Mesothelial cell of epicardium (in vitro differentiated cells): Measurements from ENCODE around the gene ABHD13. TPM values are rescaled to one million over a fixed set of nuclear protein-coding genes. Genes with fewer than 3 reads are reported as not detected.

ENCODE experiments used
- DNase-seq, 2 experiments: peaks; one replicate each; pipeline ENCODE4 v3.0.0; 2021; ENCODE audit warnings: low spot score in 2 of 2; ENCODE audit not compliant: unreplicated experiment in 2 of 2
- H3K27ac Mint-ChIP-seq: 2 replicates; pipeline ENCODE4 v1.8.0; 2021; ENCODE audit warnings: mixed read lengths
- H3K27me3 Mint-ChIP-seq: 2 replicates; pipeline ENCODE4 v1.8.0; 2021; ENCODE audit warnings: low read depth, mixed read lengths
- H3K36me3 Mint-ChIP-seq: 2 replicates; pipeline ENCODE4 v1.8.0; 2021; ENCODE audit warnings: mixed read lengths
- H3K4me1 Mint-ChIP-seq: 2 replicates; pipeline ENCODE4 v1.8.0; 2021; ENCODE audit warnings: mixed read lengths
- H3K4me3 Mint-ChIP-seq: 2 replicates; pipeline ENCODE4 v1.8.0; 2021; ENCODE audit warnings: mild to moderate bottlenecking, moderate library complexity, mixed read lengths
- H3K9me3 Mint-ChIP-seq: 2 replicates; pipeline ENCODE4 v1.8.0; 2021; ENCODE audit warnings: mixed read lengths
- CTCF ChIP-seq: fragments of 200-600 bp; sonication (generic); IDR thresholded peaks from one replicate; pipeline ENCODE4 v1.5.0; 2021; ENCODE audit warnings: antibody characterized with exemption; ENCODE audit not compliant: unreplicated experiment
- total RNA-seq: library from RNA; stranded (reverse); gene quantifications from 3 replicates; pipeline ENCODE4 v1.2.1, GENCODE V29; 2021

Gene ABHD13
- total RNA-seq, 1 donor from 2014 or later, result 10.3 TPM

- Mint-ChIP-seq H3K4me3 (no peak overlapping the region), H3K27me3 (peaks cover 2% of the 10 kb centered on the region), H3K4me1 (no peaks in the 10 kb centered on the region), H3K27ac (no peak overlapping the region), H3K36me3 (no peaks in the 10 kb centered on the region), H3K9me3 (peaks cover 3% of the 10 kb centered on the region)
- no peak for TF ChIP-seq CTCF
- no peak for DNase-seq
Observed at GRCh38 chr13:108185223-108185622, 33.0 kb upstream of the ABHD13 start.

GRCh38 chr13:108188260-108188659 lies 29.9 kb upstream of the ABHD13 start:
- TF ChIP-seq CTCF, result no peak
- peaks cover 4% of the 10 kb centered on the region for H3K27me3 Mint-ChIP-seq
- H3K27ac Mint-ChIP-seq, result no peak overlapping the region
- H3K4me3 Mint-ChIP-seq, result no peak overlapping the region
- H3K9me3 Mint-ChIP-seq, result peaks cover 21% of the 10 kb centered on the region
- no peaks in the 10 kb centered on the region for H3K36me3 Mint-ChIP-seq
- H3K4me1 Mint-ChIP-seq, result no peaks in the 10 kb centered on the region
- DNase-seq, result no peak

GRCh38 chr13:108190897-108191296 lies 27.3 kb upstream of the ABHD13 start:
- no peak for DNase-seq
- TF ChIP-seq CTCF, result no peak
- peaks cover 4% of the 10 kb centered on the region for H3K27me3 Mint-ChIP-seq
- H3K4me3 Mint-ChIP-seq, result no peak overlapping the region
- H3K36me3 Mint-ChIP-seq, result no peaks in the 10 kb centered on the region
- no peak overlapping the region for H3K27ac Mint-ChIP-seq
- H3K9me3 Mint-ChIP-seq, result peaks cover 21% of the 10 kb centered on the region
- no peaks in the 10 kb centered on the region for H3K4me1 Mint-ChIP-seq

- no peak for TF ChIP-seq CTCF
- DNase-seq, result no peak
- peaks cover 4% of the 10 kb centered on the region for H3K27me3 Mint-ChIP-seq
- no peaks in the 10 kb centered on the region for H3K36me3 Mint-ChIP-seq
- H3K4me3 Mint-ChIP-seq, result no peak overlapping the region
- H3K9me3 Mint-ChIP-seq, result peaks cover 21% of the 10 kb centered on the region
- no peak overlapping the region for H3K27ac Mint-ChIP-seq
- peaks cover 2% of the 10 kb centered on the region for H3K4me1 Mint-ChIP-seq
Observed at GRCh38 chr13:108193806-108194205, 24.4 kb upstream of the ABHD13 start.

GRCh38 chr13:108194435-108194936 lies 23.7 kb upstream of the ABHD13 start:
- Mint-ChIP-seq H3K9me3 (peaks cover 21% of the 10 kb centered on the region), H3K4me3 (no peak overlapping the region), H3K27me3 (peaks cover 7% of the 10 kb centered on the region), H3K36me3 (no peaks in the 10 kb centered on the region), H3K4me1 (peaks cover 2% of the 10 kb centered on the region), H3K27ac (no peak overlapping the region)
- no peak for TF ChIP-seq CTCF
- DNase-seq, result no peak

- TF ChIP-seq CTCF, result no peak
- no peak for DNase-seq
- Mint-ChIP-seq H3K9me3 (peaks cover 17% of the 10 kb centered on the region), H3K4me3 (no peak overlapping the region), H3K27ac (no peak overlapping the region), H3K36me3 (no peaks in the 10 kb centered on the region), H3K27me3 (peaks cover 12% of the 10 kb centered on the region), H3K4me1 (peaks cover 2% of the 10 kb centered on the region)
Observed at GRCh38 chr13:108195146-108195545, 23.0 kb upstream of the ABHD13 start.
